Subcutaneous abdominal adipose tissue (tissue), 5 donors: ENCODE data around the gene ECEL1.

Experiments
- H3K27ac ChIP-seq: one replicate; pipeline ENCODE4 v1.7.0; 2013; ENCODE audit warnings: low read depth, mild to moderate bottlenecking, inconsistent platforms, low read length, moderate library complexity
- H3K27me3 ChIP-seq, 5 donors: one replicate each; pipeline ENCODE4 v1.7.0; 2013; ENCODE audit warnings: low read length in 5 of 5, inconsistent platforms in 1 of 5; ENCODE audit not compliant: control insufficient read depth in 5 of 5, insufficient read depth in 4 of 5
- H3K36me3 ChIP-seq, 5 donors: one replicate each; pipeline ENCODE4 v1.7.0; 2013; ENCODE audit warnings: low read length in 5 of 5; ENCODE audit not compliant: control insufficient read depth in 5 of 5, insufficient read depth in 5 of 5
- H3K4me1 ChIP-seq, 5 donors: one replicate each; pipeline ENCODE4 v1.7.0; 2013; ENCODE audit warnings: low read length in 5 of 5, mild to moderate bottlenecking in 3 of 5, moderate library complexity in 1 of 5; ENCODE audit not compliant: control insufficient read depth in 5 of 5, insufficient read depth in 5 of 5
- H3K4me3 ChIP-seq, 5 donors: one replicate each; pipeline ENCODE4 v1.7.0; 2013; ENCODE audit warnings: low read length in 5 of 5, low read depth in 1 of 5
- H3K9ac ChIP-seq, 5 donors: one replicate each; pipeline ENCODE4 v1.7.0; 2013; ENCODE audit warnings: low read length in 5 of 5, mild to moderate bottlenecking in 4 of 5, moderate library complexity in 3 of 5
- H3K9me3 ChIP-seq, 5 donors: one replicate each; pipeline ENCODE4 v1.7.0; 2013; ENCODE audit warnings: low read length in 5 of 5; ENCODE audit not compliant: control insufficient read depth in 5 of 5
- donor health status: healthy.
- donor health status: healthy.
- donor health status: healthy.
- donor health status: healthy.
- donor health status: healthy.

Gene ECEL1

DNA sequence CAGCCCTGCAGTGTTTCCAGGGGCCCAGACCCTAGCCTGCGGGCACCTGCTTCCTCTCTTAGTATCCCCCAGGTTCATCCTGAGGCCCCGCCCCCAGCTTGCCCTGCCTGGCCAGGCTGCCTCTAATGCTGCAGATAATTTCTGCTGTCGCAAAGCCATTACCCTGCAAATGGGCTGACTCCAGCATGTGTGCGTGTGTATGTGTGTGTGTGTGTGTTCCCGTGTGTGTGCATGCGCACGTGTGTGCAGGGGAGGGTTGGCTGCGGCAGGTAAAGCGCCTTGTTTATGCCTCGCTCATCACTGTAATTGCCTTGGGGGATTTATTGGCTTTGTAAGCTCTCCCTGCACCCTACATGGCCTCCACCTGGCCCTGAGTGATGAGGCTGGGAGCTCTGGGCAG, 25.0 kb upstream of the ECEL1 start:
- H3K4me3 ChIP-seq, result no peak overlapping the region
- H3K9me3 ChIP-seq, result no peaks in the 10 kb centered on the region
- H3K4me1 ChIP-seq, result no peaks in the 10 kb centered on the region
- H3K36me3 ChIP-seq, result no peaks in the 10 kb centered on the region
- no peak overlapping the region for H3K9ac ChIP-seq
- H3K27me3 ChIP-seq, result peaks cover 3 to 37% (median 21%) of the 10 kb centered on the region in 5 donors
- H3K27ac ChIP-seq, result no peak overlapping the region

GRCh38 chr2:232511336-232511890, 23.8 kb upstream of the ECEL1 start:
- H3K36me3 ChIP-seq, result no peaks in the 10 kb centered on the region
- no peak overlapping the region for H3K27ac ChIP-seq
- peaks cover 5 to 42% (median 23%) of the 10 kb centered on the region in 5 donors for H3K27me3 ChIP-seq
- no peak overlapping the region for H3K4me3 ChIP-seq
- H3K4me1 ChIP-seq, result no peaks in the 10 kb centered on the region
- H3K9me3 ChIP-seq, result no peaks in the 10 kb centered on the region
- no peak overlapping the region for H3K9ac ChIP-seq

DNA sequence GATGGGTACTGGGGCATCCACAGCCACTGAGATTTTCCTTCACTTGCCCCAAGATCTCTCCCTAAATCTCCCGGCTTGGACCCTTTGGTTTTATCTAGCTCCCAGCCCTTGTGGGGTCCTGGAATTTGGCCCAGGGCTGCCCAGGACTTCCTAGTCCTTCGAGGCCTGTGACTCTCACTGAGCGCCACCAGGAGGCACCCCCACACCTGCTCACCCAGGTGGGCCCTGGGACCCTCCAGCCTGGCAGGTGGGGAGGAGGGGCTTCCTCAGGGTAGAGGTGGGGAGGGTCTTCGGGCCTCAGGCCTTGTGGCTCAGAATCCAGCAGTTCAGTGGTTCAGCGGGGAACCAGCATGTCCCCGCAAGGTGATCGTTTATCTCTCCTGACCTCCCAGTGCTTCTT, 20.6 kb upstream of the ECEL1 start:
- Histone ChIP-seq H3K4me1 (peaks cover 0 to 6% (median 4%) of the 10 kb centered on the region in 5 donors), H3K27ac (no peak overlapping the region), H3K4me3 (no peak overlapping the region), H3K27me3 (peaks cover 29 to 67% (median 44%) of the 10 kb centered on the region in 5 donors), H3K36me3 (no peaks in the 10 kb centered on the region), H3K9ac (no peak overlapping the region), H3K9me3 (no peaks in the 10 kb centered on the region)

- no peaks in the 10 kb centered on the region for H3K9me3 ChIP-seq
- H3K36me3 ChIP-seq, result no peaks in the 10 kb centered on the region
- H3K27me3 ChIP-seq, result peaks cover 36 to 60% (median 37%) of the 10 kb centered on the region in 5 donors
- H3K4me1 ChIP-seq, result peaks cover 0 to 13% (median 12%) of the 10 kb centered on the region in 5 donors
- H3K27ac ChIP-seq, result no peak overlapping the region
- no peak overlapping the region for H3K9ac ChIP-seq
- no peak overlapping the region for H3K4me3 ChIP-seq
These were observed 19.1 kb upstream of the ECEL1 start for GRCh38 chr2:232506709-232507108.

GRCh38 chr2:232505856-232506255, 18.2 kb upstream of the ECEL1 start:
- Histone ChIP-seq H3K27me3 (peaks cover 36 to 57% (median 37%) of the 10 kb centered on the region in 5 donors), H3K27ac (no peak overlapping the region), H3K4me1 (peaks cover 0 to 13% (median 12%) of the 10 kb centered on the region in 5 donors), H3K9ac (no peak overlapping the region), H3K9me3 (no peaks in the 10 kb centered on the region), H3K4me3 (no peak overlapping the region), H3K36me3 (no peaks in the 10 kb centered on the region)

GRCh38 chr2:232504438-232504837, 16.8 kb upstream of the ECEL1 start:
- H3K4me3 ChIP-seq, result no peak overlapping the region
- no peaks in the 10 kb centered on the region for H3K36me3 ChIP-seq
- H3K9me3 ChIP-seq, result no peaks in the 10 kb centered on the region
- no peak overlapping the region for H3K9ac ChIP-seq
- no peak overlapping the region for H3K27ac ChIP-seq
- H3K27me3 ChIP-seq, result peaks cover 37 to 67% (median 45%) of the 10 kb centered on the region in 5 donors
- H3K4me1 ChIP-seq, result peaks cover 0 to 13% (median 12%) of the 10 kb centered on the region in 5 donors

GRCh38 chr2:232503809-232504323, 16.2 kb upstream of the ECEL1 start:
- H3K27ac ChIP-seq, result no peak overlapping the region
- peak overlapping the region in 3 of 5 donors; percentile 40 to 49 (median 46) for H3K4me3 ChIP-seq
- no peaks in the 10 kb centered on the region for H3K9me3 ChIP-seq
- no peaks in the 10 kb centered on the region for H3K36me3 ChIP-seq
- no peak overlapping the region for H3K9ac ChIP-seq
- H3K27me3 ChIP-seq, result peaks cover 37 to 73% (median 45%) of the 10 kb centered on the region in 5 donors
- peaks cover 0 to 13% (median 12%) of the 10 kb centered on the region in 5 donors for H3K4me1 ChIP-seq

DNA sequence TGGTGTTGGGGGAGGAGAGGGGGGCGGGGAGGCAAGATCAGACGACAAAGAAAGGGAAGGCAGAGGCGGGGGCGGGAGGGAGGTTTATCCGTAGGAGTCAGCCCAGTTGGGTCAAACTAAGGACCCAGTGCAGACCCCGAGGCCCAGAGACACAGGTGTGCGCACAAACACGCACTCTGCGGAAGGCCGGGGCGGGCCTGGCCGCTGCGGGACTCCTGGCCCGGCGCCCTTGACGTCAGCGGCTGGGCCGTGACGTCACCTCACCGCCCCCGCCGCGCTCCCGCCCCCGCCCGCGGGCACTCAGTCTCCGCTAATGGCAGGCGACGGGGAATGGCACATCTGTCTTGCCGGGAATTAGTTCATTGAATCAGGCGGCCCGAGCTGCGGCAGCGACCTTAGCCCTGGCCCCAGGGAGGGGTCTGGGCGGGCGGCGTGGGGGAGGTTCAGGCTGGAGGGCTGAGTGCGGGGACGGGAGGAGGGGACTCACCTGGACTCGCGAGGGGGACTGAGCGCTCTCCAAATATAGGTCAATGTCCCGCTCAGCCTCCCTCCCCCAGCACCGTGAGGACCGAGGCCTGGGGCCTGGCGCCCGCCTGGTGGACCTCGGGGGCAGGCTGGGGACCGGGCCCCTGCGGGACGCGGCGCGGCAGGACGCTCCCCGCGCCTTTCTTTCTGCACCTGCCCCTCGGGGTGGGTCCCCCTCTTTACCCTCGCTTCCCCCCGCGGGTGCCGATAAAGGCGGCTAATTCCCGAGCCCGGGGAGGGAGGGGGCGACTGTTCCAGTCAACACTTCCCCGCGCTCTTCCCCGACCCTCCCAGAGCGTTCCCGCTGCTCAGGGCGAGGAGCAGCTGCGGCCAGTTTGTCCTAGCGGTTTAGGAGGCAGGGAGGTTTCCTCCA, 15.5 kb upstream of the ECEL1 start:
- H3K36me3 ChIP-seq, result no peaks in the 10 kb centered on the region
- H3K9me3 ChIP-seq, result no peaks in the 10 kb centered on the region
- H3K4me1 ChIP-seq, result peaks cover 0 to 13% (median 12%) of the 10 kb centered on the region in 5 donors
- peak overlapping the region in 4 of 5 donors; percentile 11 to 49 (median 43) for H3K4me3 ChIP-seq
- no peak overlapping the region for H3K9ac ChIP-seq
- H3K27me3 ChIP-seq, result peaks cover 38 to 69% (median 45%) of the 10 kb centered on the region in 5 donors
- no peak overlapping the region for H3K27ac ChIP-seq

GRCh38 chr2:232502511-232502910, 14.9 kb upstream of the ECEL1 start:
- Histone ChIP-seq H3K9me3 (no peaks in the 10 kb centered on the region), H3K9ac (no peak overlapping the region), H3K27me3 (peaks cover 40 to 63% (median 45%) of the 10 kb centered on the region in 5 donors), H3K4me3 (peak overlapping the region in 1 of 5 donors; percentile 5), H3K4me1 (peaks cover 0 to 13% (median 12%) of the 10 kb centered on the region in 5 donors), H3K27ac (no peak overlapping the region), H3K36me3 (no peaks in the 10 kb centered on the region)
